Measurements from ENCODE around the gene SLC35F2. TPM values are rescaled to one million over a fixed set of nuclear protein-coding genes. Genes with fewer than 3 reads are reported as not detected.

SLC35F2 gene
- total and polyA plus RNA-seq, 2 of the 8 experiments (the other 6 are each of a cell fraction or from before 2014, with no cell fraction given): 15.1 to 29.7 TPM

DNA sequence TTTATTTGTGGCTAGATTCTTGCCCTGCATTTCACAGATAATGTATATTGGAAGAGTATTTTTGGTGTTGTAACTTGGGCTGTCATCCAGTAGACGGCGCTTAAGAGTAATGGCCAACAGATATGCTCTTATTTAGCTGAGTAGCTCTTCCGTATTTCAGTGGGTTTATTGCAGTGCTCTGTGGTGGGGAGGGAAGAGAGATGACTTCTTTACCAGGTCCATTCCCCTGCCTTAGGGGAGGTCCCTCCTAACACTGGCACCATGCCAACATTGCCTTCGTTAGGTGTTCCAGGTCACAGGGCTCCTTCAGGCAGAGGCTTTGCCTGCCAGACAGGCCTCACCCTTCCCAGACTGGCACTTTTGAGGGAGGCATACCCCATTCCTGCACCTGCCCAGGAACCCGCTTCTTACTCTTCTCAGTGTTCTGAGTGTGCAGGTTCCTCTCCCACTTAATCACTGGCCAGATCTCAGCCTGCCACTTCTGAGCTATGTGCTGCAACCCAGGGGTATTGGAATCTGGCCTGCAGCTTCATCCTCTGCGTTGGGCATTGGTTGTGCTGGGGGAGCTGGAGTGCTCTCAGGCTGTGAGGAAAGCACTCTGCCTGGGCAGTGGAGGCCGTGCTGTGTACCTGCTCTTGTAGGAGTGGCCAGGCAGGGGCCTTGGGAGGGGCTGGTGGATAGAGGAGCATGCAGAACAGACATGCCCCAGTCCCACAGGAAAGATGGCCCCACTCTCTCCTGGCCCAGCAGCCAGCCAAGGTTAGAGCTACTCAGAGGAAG lies 117.4 kb downstream of the SLC35F2 start:
- peaks cover 0 to 3% (median 0%) of the 10 kb centered on the region in 4 experiments; a peak in 2 of 7 replicates for H3K4me1 ChIP-seq (replicated peaks in 1 of 4; ENCODE audit: control insufficient read depth in 3 of 4, insufficient read depth in 4 of 4, low read length in 3 of 4)
- H3K18ac ChIP-seq (ENCODE audit: extremely low read depth, low read length): no peak overlapping the region
- no peak overlapping the region for H2BK120ac ChIP-seq (replicated peaks; ENCODE audit: low read depth, low read length)
- no peak overlapping the region for H2BK12ac ChIP-seq (ENCODE audit: low read depth, low read length)
- no peak overlapping the region for H2AK5ac ChIP-seq (ENCODE audit: low read depth, low read length)
- H2BK20ac ChIP-seq (ENCODE audit: low read length): no peak overlapping the region
- H4K91ac ChIP-seq (replicated peaks; ENCODE audit: insufficient read length, low read length): no peak overlapping the region
- no peaks in the 10 kb centered on the region for H3K79me2 ChIP-seq (ENCODE audit: control insufficient read depth in 1 of 2, insufficient read depth in 2 of 2, low read length in 2 of 2)
- H3K27ac ChIP-seq (ENCODE audit: low read depth, low read length): no peak overlapping the region
- no peaks in the 10 kb centered on the region for H3K9me3 ChIP-seq (ENCODE audit: insufficient read depth in 2 of 2, low read depth in 1 of 2, low read length in 1 of 2)
- no peak overlapping the region for H3K4ac ChIP-seq (replicated peaks; ENCODE audit: insufficient read length, low read depth, low read length)
- H3K4me2 ChIP-seq (ENCODE audit: insufficient read depth in 1 of 2, low read depth in 2 of 2, low read length in 2 of 2): no peak overlapping the region
- peak in 1 of 2 experiments; percentile 54 for DNase-seq (ENCODE audit: low read depth in 1 of 2, low spot score in 2 of 2)
- no peaks in the 10 kb centered on the region for H3K79me1 ChIP-seq (ENCODE audit: low read depth, low read length)
- peak; percentile 78 for FAIRE-seq
- no peak overlapping the region for H3K14ac ChIP-seq (ENCODE audit: insufficient read length)
- ChIA-PET POLR2A (ENCODE audit: partially characterized antibody) (interaction anchor here (1.0 kb wide), 1 partner anchor 30 kb away, joined by 3 read pairs; no protein-coding TSS in a partner anchor), CTCF (ENCODE audit: partially characterized antibody) (interaction anchor here (0.6 to 8.0 kb wide), 51 partner anchors 8 to 502 kb away, joined by 3 to 88 read pairs (median 5); partner anchors contain the start of gene SLN)
- H4K8ac ChIP-seq (ENCODE audit: extremely low read depth, insufficient read depth, low read length): no peak overlapping the region
- H3K23me2 ChIP-seq (ENCODE audit: low read depth, low read length): no peaks in the 10 kb centered on the region
- no peaks in the 10 kb centered on the region for H3K36me3 ChIP-seq (ENCODE audit: control insufficient read depth in 2 of 4, insufficient read depth in 4 of 4, low read length in 3 of 4)
- H3K4me3 ChIP-seq (ENCODE audit: extremely low read depth in 1 of 4, insufficient read depth in 2 of 4, low read depth in 3 of 4, low read length in 4 of 4): no peak overlapping the region
- H4K5ac ChIP-seq (ENCODE audit: insufficient read length, low read depth, low read length): no peak overlapping the region
- no peak overlapping the region for H3K9ac ChIP-seq (replicated peaks in 1 of 4; ENCODE audit: extremely low read depth in 1 of 4, low read depth in 3 of 4, low read length in 3 of 4)
- H2BK5ac ChIP-seq (ENCODE audit: low read depth, low read length): no peak overlapping the region
- no peaks in the 10 kb centered on the region for H3K27me3 ChIP-seq (replicated peaks in 1 of 4; ENCODE audit: control insufficient read depth in 3 of 4, extremely low read depth in 1 of 4, insufficient read depth in 3 of 4, low read length in 3 of 4)
- 45% methylated on average over 7 of the region's 7 CpGs; no CpG with 5 or more reads in 1 of the 2 experiments for WGBS, 2 experiments (ENCODE audit: extremely low coverage in 1 of 2, insufficient coverage in 1 of 2, insufficient read length in 1 of 2, insufficient replicate concordance in 2 of 2, low coverage in 1 of 2, low lambda C conversion rate in 2 of 2, missing lambda C conversion rate in 1 of 2)
- no peak overlapping the region for H3K56ac ChIP-seq (replicated peaks; ENCODE audit: insufficient read length, low read depth, low read length)
- H2AFZ ChIP-seq (ENCODE audit: low read length): peak overlapping the region; percentile 97
- H4K20me1 ChIP-seq (replicated peaks in 1 of 2; ENCODE audit: control insufficient read depth in 1 of 2, insufficient read depth in 2 of 2, low read length in 2 of 2): no peaks in the 10 kb centered on the region
- no peak overlapping the region for H3K23ac ChIP-seq (ENCODE audit: insufficient read length)
- no peak overlapping the region for H2BK15ac ChIP-seq (ENCODE audit: low read length)

All from H1 (cell line).